Fibroblast of the aortic adventitia (primary cell): Measurements from ENCODE around the gene STK39. TPM values are rescaled to one million over a fixed set of nuclear protein-coding genes. Genes with fewer than 3 reads are reported as not detected.
A peak's percentile ranks its signal among the peaks of the same experiment; 100 is the strongest.

Experiments used
- DNase-seq: peaks from one replicate; pipeline ENCODE4 v3.0.0-alpha.2; 2010; ENCODE audit warnings: low read depth
- H3K4me3 ChIP-seq: 2 replicates; pipeline ENCODE4 v1.5.1; 2011; ENCODE audit warnings: low read depth, mild to moderate bottlenecking, control low read depth, low read length, moderate library complexity
- CTCF ChIP-seq: IDR thresholded peaks from 2 replicates; pipeline ENCODE4 v1.5.1; 2011; ENCODE audit warnings: mild to moderate bottlenecking, low read length, control low read depth, inconsistent platforms; ENCODE audit not compliant: insufficient read depth
- total RNA-seq: library from RNA; depleted of rRNA; stranded (reverse); fragments of >200 nt; gene quantifications from 2 replicates; pipeline ENCODE4 v1.2.3, GENCODE V29; 2012; ENCODE audit warnings: low replicate concordance

Gene STK39
- total RNA-seq, 1 donor, result 31.0 TPM

GRCh38 chr2:168107322-168107721 is 140.1 kb downstream of the STK39 start:
- peak; percentile 4 for DNase-seq
- TF ChIP-seq CTCF, result no peak
- H3K4me3 ChIP-seq, result no peak overlapping the region

DNA sequence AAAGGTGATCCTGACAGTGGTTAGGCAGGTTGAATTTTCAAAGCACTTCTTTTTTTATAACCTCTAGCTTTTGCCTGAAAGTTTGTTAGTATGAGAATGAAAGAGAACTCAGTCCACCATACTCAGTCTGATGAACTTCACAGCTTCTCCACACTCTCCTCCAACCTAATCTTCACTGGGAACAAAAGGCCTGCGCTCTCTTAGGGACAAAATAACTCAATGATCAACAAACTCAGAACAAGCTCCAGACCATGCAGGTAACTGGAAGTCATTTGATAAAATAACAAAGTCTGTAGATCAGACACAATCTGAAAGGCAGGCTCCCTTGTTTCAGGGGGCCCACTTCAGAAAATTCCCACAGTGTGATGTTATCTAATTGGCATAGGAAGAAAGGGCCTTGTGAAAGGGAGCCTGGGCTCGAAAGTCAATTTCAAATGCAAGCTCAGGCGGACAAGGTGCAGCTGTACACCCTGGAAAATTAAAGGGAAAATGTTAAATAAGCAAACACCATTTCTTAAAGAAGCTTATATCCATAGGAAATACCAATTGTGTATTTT is 142.2 kb downstream of the STK39 start:
- no peak overlapping the region for H3K4me3 ChIP-seq
- TF ChIP-seq CTCF, result no peak
- no peak for DNase-seq

GRCh38 chr2:168097431-168097830 is 150.0 kb downstream of the STK39 start:
- TF ChIP-seq CTCF, result no peak
- no peak for DNase-seq
- H3K4me3 ChIP-seq, result no peak overlapping the region

DNA sequence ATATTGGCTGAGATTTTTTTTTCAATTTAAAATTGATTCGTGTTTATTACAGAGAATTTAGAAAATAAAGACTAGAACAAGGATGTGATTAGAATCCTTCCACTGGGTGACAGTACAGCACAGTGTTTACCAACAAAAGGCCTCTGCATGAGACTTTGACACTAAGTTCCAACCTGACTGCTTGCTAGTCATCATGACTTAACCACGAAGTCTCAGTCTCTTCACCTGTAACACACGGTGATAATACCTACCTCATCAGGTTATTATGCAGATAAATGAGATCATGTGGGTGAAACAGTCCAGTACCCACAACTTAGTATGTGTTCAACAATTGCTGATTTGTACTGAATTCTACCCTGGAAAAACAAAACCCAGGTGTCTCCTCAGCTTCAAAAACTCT is 151.2 kb downstream of the STK39 start:
- no peak for TF ChIP-seq CTCF
- no peak overlapping the region for H3K4me3 ChIP-seq

DNA sequence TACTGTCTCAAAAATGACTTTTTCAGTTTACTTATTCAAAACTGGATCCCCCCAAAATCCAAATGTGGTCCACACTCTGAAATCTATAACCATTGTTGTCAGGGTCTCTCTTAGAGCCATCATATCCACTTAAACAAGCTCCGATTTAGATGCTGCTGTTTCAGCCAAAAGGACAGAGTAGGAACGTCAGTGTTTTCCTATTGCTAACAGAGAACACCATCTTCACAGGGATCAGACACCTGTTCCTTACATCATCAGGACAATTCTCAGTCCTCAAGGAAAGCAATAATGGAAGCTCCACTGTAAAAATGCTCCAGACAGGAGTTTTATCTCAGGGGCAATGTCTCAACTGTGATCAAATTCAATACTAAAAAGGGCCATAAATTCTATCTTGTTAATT is 155.4 kb downstream of the STK39 start:
- DNase-seq, result no peak
- no peak for TF ChIP-seq CTCF
- H3K4me3 ChIP-seq, result no peak overlapping the region

More for the DNA sequence above, 151.2 kb downstream of the STK39 start:
- DNase-seq, result no peak

DNA sequence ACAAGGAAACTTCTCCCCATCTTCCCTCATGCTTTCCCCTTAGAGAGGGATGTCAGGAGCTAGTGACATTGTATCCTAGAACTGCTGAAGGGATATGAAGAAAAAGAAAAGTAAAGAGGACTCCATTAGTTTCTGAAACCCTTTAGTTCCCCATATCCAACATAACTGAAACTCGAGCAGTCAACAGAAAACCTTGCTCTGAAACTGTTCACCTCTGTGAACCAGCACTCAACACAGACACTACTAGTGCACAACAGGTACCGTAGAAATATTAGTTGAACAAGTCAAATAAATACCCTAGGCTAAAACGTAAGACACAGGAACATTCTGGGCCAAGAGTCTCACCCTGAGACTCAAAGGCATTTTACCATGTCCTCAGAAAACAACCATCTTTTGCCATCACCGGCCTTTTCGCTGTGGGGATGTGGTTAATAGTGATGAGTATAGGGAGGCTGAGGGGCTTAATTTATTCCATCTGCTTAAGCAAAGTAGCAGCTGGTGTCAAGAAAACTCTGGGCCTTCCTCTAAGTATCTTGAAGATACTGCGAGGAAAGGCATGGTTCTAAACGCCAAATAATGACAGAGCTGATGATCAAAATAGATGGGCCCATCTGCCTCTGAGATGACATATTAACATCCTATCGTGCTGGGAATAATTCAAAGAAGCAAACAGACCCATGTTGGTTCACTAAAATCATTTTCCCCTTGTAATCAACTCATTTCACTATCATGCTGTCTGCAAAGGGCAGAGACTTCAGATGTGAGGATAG is 156.8 kb downstream of the STK39 start:
- no peak for TF ChIP-seq CTCF
- DNase-seq, result no peak

DNA sequence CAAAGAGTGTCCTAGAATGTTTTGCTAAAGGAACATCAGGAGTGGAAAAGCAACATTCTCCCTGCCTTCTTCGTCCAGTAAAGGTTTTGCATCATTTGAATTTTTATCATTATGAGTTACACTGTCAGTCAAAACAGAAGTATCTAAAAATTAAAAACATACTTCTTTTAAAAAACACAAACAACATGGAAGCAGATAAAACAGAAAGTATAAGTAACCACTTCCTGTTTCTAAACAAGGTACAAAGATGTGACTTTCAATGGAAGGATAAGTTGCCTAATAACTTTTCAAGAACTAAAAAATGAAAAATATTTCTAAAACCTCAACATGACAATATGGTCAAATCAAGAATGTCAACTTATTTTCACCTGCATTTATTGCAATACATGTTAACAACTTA is 158.2 kb downstream of the STK39 start:
- no peak for TF ChIP-seq CTCF
- no peak overlapping the region for H3K4me3 ChIP-seq
- no peak for DNase-seq

More for the DNA sequence above, 156.8 kb downstream of the STK39 start:
- H3K4me3 ChIP-seq, result no peak overlapping the region
